NCI-H69 (cell line): ENCODE results near the gene SIT1.
A peak's percentile ranks its signal among the peaks of the same experiment; 100 is the strongest.
"Not testable (repeated sequence)": the region's sequence is repeated elsewhere in the genome, so short reads cannot be mapped to it uniquely, and the experiment has no call there.

Source experiments
- DNase-seq: peaks from one replicate; lab custom pipeline; 2025; lab: John Stamatoyannopoulos, UW

The SIT1 gene

GRCh38 chr9:35660966-35661415 is 10.3 kb upstream of the SIT1 start:
- DNase-seq, result peak; percentile 24

- DNase-seq, result peak; percentile 36
Measured at GRCh38 chr9:35659340-35659739, 8.6 kb upstream of the SIT1 start.

DNA sequence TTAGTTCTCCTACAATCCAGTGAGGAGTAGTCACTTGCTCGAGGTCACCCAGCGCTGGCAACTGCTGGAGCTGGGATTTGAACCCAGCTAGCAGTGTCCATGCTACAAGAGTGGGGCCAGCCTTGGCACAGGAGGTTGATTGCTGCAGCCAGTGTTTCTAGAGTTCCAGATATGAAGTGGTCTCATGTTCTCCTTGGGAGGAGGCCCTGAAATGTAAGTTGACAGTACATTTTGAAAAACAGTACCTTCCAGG is 8.2 kb upstream of the SIT1 start:
- DNase-seq, result peak; percentile 73

GRCh38 chr9:35658137-35658967 is 7.6 kb upstream of the SIT1 start, which contains the start of gene CCDC107:
TSS of gene CCDC107 (plus strand) at chr9:35658292. CDS start at chr9:35658380, 88 bp downstream.
- DNase-seq, result peak; percentile 92

GRCh38 chr9:35657546-35658136 is 6.9 kb upstream of the SIT1 start, which contains the start of gene RMRP:
TSS of gene RMRP (minus strand) at chr9:35658019.
- DNase-seq, result peak; percentile 100

DNA sequence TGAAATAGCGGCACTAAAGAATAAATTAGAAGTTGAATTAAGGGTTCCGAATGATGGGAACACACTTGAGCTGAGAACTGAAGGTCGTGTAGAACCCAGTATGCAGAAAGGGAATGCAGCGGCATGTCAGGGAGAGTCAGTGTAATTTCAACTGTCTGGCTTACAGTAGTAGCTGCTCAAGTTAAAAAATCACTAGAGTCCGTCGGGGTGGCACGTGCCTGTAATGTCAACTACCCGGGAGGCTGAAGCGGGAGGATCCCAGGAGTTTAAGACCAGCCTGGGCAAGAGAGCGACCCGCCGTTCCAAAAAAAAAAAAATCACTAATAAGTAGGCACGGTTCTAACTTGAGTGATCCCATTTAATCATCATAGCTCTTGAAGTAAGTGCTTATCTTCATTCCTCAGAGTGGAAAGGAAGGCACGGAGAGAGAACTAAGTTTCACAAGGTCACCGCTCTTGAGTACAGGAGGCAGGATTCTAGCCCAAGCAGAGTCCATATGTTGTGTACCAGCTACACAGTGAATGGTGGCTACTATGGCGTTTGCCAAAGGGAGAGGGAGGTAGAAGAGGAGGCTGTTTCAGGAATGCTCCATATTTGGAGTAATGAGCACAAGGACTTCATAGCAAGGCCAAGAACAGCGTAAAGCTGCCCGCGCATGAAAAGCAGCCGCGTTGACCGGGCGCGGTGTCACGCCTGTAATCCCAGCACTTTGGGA is 6.3 kb upstream of the SIT1 start:
- no peak for DNase-seq

DNA sequence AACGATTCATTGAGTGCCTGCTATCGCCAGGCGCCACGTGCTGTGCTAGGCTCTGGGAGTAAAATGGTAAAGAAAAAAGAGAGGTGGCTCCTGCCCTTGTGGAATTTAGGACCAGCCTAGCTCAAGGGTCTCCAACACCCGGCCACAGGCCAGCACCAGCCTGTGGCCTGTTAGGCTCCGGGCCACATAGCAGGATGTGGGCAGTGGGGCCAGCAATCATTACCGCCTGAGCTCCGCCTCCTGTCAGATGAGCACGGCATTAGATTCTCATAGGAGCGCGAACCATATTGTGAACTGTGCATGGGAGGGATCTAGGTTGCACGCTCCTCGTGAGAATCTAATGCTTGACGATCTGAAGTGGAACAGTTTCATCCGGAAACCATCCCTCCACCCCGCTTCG is 5.6 kb upstream of the SIT1 start:
- no peak for DNase-seq

DNA sequence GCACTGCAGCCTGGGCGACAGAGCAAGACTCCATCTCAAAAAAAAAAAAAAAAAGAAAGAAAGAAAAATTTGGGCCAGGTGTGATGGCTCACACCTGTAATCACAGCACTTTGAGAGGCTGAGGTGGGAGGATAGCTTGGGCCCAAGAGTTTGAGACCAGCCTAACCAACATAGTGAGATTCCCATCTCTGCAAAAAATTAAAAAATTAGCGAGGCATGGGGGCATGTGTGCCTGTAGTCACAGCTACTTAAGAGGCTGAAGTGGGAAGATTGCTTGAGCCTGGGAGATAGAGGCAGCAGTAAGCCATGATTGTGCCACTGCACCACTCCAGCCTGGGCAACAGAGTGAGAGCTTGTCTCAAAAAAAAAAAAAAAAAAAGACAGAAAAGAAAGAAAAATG is 2.9 kb upstream of the SIT1 start:
- DNase-seq, result no peak

DNA sequence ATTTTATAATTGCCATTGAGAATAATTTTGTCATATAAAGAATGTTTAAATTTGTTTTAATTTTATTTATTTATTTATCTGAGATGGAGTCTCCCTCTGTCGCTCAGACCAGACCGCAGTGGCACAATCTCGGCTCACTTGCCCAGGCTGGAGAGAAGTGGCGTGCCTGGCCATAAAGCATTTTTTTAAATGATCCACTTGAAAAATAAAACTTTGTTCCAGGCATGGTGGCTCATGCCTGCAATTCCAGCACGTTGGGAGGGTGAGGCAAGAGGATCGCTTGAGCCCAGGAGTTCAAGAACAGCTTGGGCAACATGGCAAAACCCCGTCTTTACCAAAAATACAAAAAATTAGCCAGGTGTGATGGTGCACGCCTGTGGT is 2.1 kb upstream of the SIT1 start:
- DNase-seq, result no peak

- peak; percentile 35 for DNase-seq
Measured at GRCh38 chr9:35651956-35652828, 1.5 kb upstream of the SIT1 start.

DNA sequence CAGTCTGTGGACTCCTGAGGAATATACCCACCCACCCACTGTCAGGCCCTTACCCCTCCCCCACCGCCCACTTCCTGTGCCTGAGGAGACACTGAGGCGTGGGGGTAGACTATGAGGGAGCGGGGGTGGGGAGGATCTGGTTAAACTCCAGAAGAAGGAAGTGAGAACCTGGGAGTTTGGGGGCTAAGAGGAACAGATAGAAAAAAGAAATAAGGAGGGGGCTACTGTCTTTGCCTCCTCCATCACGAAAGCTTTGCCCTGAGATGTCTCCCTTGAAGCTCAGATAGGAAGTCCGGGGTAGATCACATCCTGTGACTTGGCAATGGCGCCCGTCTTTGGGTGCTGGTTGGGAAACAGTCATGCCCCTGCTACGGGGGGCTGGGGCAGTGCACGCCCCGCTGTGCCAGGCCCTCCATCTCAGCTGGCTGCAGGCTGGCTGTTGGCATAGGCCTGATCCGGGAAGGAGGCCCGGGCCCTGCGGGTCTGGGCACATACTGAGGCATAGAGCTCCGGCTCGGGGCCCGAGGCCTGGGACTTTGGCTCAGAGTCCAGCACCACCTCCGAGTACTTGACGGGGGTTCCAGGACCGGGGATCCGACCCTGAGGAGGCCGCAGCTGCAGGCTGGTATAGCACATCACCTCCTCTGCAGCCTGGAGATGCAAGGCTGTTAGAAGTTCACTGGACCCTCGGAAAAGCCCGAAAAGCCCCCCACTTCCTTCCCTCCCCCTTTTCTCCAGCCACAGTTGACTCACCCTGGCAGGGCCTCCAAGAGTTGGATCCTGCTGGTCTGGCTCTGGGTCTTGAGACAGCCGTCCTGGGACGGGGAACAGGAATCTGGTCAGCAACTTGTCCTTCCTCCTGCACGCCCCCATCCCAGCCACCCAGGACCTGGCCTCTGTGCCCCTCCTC is 1.0 kb downstream of the SIT1 start:
- no peak for DNase-seq

- DNase-seq, result peak; percentile 94
Measured at GRCh38 chr9:35646533-35647265, 4.0 kb downstream of the SIT1 start.

GRCh38 chr9:35646153-35646532 is 4.6 kb downstream of the SIT1 start:
- DNase-seq, result peak; percentile 76

DNA sequence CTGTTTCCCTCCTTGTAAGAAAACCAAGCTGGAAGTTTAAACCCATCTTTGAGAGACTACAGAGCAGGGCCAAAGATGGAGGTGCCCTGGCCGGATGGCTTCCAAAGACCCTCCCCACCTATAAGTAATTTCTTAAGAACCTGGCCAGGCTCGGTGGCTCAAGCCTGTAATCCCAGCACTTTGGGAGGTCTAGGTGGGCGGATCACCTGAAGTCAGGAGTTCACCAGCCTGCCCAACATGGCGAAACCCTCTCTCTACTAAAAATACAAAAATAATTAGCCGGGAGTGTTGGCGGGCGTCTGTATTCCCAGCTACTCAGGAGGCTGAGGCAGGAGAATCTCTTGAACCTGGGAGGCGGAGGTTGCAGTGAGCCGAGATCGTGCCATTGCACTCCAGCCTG is 5.0 kb downstream of the SIT1 start:
- not testable (repeated sequence) for DNase-seq

DNA sequence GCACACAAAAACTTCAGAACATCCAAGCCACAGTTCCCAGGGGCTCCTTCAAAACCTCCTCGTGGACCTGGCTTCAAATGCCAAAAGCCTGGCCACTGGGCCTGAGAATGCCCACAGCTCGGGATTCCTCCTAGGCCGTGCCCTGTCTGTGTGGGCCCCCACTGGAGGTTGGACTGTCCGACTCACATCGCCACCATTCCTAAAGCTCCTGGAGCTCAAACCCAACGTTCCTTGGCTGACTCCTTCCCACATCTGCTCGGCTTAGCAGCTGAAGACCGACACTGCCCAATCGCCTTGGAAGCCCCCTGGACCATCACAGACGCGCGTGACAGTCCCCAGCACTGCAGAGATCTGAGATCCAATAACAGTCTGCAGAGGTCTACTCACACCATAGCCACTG is 7.7 kb downstream of the SIT1 start:
- no peak for DNase-seq

DNA sequence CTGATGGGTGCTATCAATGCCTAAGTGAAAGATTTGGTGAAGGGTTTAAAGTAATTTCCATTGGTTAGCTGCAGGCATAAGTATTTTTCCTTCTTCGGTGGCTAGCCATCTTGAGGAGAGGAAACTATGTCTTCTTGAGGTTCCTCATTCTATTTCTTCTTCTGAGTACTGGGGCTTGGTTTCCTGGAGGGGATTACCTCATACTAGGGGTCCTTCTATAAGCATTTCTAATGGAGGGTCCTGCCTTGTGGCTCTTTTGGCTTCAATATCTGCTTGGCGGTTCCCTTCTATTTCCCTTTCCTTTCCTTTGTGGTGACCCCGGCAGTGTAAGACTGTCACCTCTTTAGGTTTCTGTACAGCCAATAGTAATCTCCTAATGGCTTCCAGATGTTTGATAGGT is 9.3 kb downstream of the SIT1 start:
- DNase-seq, result not testable (repeated sequence)

DNA sequence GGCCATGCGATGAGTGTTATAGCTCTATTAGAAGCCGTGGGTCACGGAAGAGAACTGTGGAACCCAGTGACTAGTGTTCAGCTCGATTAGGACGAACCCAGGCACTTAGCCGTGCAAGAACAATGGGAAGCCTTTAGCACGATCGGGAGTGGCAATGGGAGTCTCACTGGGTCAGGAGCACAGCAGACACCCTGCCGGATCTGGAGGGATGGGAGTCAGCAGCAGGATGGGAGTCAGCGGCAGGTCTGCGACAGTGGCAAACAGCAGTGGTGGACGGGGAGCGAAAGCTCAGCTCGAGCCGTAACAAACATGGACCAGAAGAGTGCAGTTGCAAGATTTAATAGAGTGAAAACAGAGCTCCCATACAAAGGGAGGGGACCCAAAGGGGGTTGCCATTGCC is 10.3 kb downstream of the SIT1 start:
- DNase-seq, result not testable (repeated sequence)

DNA sequence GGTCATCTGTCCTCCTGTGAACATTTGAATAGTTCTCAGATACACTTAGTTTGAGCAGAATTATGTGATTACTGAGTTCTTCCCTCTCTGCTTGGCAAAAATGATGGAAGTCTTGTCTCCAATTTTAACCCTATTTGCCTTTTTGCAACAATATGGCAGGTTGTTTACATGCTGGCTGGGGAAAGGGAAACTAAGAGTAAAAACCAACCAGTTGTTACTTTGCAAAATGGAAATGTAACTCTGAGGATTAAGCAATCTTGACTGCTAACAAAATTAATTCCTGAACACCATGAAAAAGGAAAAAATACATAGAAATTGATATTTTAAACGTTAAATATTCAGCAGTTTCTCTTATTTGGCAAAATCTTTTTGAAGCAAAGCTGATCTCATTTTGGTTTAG is 11.1 kb downstream of the SIT1 start:
- DNase-seq, result no peak

- not testable (repeated sequence) for DNase-seq
Measured at GRCh38 chr9:35639225-35639624, 11.5 kb downstream of the SIT1 start.

GRCh38 chr9:35638751-35639150 is 12.0 kb downstream of the SIT1 start:
- not testable (repeated sequence) for DNase-seq
